NCI-H526 (cell line): Measurements from ENCODE around the gene HOXC10.

Source experiments
- DNase-seq, 2 experiments: peaks; one replicate each; lab custom pipeline; 2025; lab: John Stamatoyannopoulos, UW

Gene HOXC10

DNA sequence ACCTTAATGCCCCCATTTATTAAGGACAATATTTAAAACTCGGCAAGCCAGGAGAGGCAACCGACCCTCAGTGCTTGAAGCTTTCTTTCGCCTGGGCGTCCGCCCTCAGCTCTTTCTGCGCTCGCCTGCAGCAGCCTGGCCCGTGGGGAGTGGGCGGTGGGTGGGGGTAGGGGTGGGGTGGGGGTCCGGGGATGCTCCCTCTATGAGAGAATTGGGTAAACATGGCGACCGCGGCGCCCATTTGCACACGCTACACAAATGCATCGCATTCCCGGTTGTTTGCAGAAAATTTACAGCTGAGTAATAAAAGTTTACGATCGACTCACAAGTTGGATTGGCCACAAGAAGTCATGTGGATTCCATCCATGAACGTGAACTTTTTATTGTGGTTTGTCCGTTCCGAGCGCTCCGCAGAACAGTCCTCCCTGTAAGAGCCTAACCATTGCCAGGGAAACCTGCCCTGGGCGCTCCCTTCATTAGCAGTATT is 31.6 kb downstream of the HOXC10 start:
- peak; percentile 95 to 96 for DNase-seq

DNA sequence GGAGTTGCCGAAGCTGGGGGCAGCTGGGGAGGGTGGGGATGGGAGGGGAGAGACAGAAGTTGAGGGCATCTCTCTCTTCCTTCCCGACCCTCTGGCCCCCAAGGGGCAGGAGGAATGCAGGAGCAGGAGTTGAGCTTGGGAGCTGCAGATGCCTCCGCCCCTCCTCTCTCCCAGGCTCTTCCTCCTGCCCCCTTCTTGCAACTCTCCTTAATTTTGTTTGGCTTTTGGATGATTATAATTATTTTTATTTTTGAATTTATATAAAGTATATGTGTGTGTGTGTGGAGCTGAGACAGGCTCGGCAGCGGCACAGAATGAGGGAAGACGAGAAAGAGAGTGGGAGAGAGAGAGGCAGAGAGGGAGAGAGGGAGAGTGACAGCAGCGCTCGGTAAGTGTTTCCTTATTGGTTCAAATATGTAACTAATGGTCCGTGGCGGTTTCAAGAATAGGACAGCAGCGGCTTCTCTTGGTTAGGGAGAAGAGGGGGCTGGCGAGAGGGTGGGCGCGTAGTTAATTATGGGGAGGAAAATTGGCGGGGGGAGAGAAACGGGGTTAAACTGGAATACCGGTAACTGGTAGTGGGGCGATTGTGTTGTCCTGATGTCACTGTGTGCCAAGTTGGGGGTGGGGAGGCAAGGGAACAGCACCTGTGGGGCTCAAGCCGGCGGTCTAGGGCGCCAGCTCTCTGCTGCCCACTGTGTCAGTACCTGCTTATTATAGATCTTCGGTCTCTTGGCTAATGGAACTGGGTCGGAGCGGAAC is 32.3 kb downstream of the HOXC10 start:
- no peak for DNase-seq

DNA sequence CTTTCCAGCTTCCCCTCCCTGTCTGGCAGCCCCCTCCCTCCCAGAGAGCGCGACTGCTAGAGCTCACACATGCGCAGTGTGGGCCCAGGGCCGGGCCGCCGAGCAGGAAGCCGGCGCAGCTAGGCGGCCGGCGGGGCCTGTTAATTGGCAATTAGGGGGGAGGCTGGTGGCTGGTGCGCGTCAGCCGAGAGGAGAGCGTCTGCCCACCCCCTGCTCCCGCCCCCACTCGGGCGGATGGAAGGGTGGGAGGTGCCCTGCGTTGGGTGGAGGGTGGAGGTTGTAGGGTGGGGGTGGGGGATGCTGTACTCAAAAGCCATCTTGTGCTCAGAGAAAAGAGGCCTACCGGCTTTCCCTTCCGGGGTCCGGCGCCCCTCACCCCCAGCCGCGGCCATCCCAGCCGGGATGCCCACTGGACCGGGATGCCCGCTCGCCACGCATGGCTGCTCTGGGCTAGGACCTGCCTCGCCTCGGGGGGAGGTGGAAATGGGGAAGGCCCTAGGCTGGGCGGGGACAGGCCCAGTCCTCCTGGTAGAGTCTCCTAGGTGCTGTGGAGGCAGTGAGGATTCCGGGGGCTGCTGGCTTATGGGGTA is 33.0 kb downstream of the HOXC10 start:
- DNase-seq = peak; percentile 94 to 98

GRCh38 chr12:54018468-54018984 is 33.6 kb downstream of the HOXC10 start:
- no peak for DNase-seq

DNA sequence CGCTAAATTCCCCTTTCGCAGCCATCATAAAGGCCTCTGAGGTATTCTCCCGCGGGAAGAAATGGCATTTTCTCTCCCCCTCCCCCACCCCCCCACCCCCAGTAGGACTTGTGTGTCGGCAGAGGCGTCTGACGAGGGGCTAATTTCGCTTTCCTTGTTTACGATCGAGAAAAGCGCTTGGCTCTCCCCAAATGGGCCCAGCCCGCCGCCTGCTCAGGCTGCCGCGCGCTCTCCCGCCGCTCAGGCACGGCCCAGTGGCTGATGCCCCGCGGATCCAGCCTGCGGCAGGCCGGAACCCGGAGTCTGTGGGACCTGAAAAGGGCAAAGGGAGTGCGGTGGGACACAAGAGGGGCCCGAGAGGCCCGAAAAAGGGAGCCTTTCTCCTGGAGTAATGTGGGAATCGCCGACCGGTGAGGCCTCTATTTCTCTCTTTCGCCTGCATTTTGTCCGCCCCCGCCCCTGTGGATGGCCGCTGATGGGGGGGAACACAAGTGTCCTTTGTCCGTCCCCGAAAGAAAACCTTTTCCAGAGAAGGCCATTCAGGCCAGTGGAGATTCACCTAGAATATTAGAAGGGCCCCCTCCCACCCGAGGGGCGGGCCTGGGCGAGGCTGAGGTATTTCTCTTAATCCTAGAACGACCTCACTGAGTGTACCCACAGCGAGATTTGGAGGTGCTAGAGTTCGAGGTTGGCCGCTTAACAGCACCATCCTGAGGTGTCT is 34.3 kb downstream of the HOXC10 start:
- DNase-seq = no peak

GRCh38 chr12:54019924-54020590 is 35.1 kb downstream of the HOXC10 start:
- no peak for DNase-seq

DNA sequence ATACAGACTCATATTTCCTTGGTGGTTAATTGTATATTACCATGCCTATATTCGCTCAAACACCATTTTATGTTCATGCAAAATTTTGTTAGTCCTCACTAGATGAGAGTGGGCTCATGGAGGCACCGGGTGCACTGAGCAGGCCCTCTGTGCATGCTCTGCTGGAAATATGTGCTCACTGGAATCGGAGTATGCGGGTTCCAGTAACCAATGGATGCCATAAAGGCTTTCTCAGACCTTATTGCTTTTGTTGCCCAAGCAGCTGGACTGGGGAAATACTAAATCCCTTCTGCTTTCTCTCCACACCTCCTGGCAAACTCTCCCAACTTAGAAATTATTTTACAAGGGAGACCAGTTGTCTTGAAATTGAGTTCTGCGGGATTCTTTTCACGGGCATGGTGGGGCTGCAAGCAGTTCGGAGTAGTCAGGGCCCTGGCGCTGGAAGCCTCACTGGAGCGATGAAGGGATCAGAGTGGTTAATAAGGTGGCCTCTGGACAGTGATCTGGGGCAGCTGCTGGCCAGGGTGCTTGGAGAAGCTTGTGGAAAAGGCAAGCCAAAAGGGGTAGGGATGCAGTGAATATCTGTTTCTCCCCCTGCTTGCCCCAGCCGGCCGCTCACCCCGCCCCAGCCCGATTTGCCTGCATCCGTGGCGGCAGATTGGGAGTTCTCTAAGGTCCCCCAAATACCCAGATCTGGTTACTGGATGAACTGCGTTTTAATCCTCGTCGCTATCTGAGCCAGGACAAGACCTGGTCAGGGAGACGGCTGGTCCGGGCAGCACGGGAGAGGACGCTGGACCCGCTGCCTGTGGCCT is 35.9 kb downstream of the HOXC10 start:
- DNase-seq = no peak

DNA sequence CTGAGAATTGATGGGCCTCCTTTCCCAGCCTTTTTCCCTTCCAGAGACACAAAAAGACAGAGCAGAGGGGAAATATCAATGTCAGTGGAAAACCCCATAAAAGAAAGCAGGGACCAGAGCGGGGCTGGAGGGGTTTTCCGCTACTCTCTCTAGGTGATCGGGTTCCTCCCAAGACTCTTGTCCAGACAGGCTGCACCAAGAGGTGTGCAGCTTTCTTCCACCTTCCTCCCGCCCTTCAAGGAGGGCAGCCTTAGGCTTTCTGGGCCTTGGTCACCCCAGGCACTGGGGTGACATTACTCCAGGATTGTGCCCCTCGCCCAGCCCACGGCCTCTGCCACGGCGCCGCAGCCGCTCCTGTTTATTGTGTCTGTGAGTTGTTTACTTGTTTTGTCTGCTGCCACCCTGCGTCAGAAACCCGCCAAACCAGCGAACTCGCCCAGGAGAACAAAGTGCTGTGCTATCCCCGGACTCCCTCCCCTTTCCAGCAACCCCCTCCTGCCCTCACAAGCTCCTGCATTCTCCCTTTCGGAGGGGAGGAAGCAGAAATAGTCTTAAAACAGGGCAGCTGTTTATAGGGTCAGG is 36.6 kb downstream of the HOXC10 start:
- no peak for DNase-seq

DNA sequence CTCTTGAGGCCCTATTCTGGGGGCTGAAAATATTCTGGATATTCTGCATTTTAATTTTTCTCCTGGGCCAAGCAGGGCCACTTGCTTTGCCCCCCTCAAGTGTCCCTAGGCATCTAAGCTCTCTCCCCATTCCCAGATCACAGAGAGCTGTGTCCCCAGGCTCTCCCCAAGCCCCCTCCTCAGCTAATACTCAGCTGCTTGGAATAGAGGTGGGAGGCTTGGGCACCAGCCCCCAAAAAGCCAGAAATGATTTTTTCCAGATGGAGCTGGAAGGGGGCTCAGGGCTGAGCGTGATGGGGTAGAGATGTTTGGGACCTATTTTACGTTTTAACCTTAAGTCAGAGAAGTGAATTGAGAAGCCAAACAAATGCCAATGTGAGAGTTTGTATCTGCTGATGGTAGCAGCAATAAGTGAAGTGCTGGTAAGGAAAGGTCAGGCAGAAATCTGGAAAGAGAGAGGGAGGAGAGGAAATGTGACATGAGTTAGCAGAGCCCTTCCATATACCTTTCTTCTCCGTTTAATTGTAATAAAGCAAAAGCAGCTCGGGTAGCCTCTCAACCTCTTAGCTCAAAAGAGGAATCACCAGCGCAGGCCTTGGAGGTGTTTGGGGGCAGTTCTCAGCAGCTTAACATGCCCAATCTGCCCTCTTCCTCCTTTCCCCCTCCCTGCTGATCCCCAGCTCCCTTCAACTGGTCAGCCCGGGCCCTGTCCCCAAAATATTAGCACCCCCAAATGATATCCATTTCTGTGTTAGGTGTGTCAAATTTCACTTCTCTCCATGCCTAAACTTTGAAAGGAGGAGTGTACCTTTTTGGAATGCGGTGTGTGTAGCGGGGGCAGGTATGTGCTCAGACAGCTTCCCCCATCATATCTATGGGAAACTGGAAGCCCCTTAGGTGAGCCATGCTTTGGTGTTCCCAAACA is 38.3 kb downstream of the HOXC10 start:
- DNase-seq = no peak

DNA sequence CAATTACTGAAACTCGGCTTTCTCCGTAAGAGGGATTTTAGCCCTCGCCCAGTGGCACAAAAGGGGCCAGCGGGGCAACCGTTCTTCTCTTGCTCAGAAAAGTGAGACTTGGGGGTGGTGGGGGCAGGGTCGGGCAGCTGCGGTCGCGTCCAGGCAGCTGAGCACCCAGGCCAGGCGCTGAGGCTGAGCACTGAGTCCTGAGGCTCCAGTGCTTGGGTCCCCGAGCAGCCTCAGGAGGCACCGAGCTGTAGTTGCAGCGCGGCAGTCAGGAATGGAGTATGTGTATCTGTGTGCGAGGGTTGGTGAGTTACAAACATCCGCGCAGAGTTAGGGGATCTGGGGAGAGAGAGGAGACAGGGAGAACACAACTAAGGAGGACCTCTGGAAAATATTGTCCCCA is 39.2 kb downstream of the HOXC10 start:
- no peak for DNase-seq

GRCh38 chr12:54024581-54025305 is 39.8 kb downstream of the HOXC10 start:
- DNase-seq = no peak

GRCh38 chr12:54025499-54026405 is 40.8 kb downstream of the HOXC10 start:
- no peak for DNase-seq

DNA sequence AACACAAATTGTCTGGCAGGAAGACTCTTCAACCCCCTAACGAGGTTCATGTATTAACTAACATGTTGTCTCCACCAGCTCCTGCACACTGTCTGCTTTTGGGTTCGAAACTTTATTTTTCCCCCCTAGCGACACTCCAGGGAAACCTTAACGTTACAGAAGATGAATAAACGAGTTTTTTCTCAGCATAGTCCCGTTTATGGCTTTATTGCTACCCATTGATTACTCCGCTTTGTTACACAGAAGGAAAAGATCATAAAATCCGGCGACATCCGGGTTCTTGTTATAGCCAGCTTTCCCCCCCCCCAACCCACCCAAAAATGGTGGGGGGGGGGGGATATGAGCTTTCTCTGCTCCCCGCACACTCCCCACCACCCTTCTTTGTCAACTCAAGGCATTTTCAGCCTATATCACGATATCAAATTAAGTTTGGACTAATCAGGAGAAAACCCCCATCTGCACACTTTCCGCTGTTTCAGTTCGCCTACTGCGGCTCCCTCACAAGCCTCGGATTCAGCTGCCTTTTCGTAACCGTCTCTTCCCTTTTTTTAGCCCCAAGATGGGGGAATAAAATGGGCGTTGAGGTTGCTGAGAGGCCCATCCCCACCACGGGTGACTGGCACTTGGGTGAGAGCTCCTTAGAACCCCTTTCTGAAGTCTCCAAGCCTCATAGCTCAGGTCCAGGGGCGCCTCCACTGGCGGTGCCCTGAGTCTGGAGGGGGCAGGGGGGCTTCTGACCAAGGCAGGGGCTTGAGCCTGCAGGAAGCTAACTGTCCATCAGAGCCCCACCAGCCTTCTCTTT is 41.9 kb downstream of the HOXC10 start:
- no peak for DNase-seq

DNA sequence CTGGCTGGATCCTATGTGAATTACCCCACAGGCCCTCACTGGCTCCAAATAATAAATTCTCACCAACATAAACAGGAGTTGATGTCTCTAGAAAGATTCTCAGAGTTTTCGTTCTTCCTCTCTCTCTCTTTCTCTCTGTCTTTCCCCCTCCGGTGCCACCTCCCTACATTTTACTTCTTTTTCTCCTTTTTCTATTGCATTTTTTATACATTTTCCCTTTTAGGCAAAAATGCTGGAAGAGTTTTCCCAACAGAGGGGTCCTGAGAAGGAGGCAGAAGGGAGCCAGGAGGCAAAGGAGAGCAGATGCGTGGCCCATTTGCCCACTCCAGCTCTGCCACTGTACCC is 42.5 kb downstream of the HOXC10 start:
- DNase-seq = no peak

DNA sequence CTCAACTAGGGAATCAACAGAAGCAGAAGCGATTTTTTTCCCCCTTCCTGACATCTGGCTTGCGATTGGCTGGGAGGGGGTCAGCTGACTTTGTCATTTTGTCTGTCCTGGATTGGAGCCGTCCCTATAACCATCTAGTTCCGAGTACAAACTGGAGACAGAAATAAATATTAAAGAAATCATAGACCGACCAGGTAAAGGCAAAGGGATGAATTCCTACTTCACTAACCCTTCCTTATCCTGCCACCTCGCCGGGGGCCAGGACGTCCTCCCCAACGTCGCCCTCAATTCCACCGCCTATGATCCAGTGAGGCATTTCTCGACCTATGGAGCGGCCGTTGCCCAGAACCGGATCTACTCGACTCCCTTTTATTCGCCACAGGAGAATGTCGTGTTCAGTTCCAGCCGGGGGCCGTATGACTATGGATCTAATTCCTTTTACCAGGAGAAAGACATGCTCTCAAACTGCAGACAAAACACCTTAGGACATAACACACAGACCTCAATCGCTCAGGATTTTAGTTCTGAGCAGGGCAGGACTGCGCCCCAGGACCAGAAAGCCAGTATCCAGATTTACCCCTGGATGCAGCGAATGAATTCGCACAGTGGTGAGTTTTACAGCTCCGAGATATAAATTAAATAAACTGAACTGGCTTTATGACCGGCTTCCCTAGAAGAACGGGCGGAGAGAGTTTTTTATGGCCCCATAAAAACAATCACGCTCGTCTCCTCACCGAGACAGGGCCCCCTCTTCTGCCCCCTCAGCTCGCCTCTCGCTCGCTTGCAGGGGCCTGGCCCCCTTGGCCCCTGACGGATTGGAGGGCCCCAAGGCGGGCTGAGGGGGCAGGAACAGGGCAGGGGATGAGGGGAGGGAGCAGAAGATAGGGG is 43.6 kb downstream of the HOXC10 start, which contains the start of gene HOXC6:
Gene HOXC6 (plus strand): TSS at position 127 of the 888 bp plus-strand sequence. CDS start 82 bp downstream, at position 209.
- DNase-seq = no peak
